Astrocyte of the cerebellum (primary cell): ENCODE results near the gene AMBP.

ENCODE experiments used
- DNase-seq: peaks from one replicate; pipeline ENCODE4 v3.0.0-alpha.2; 2011; ENCODE audit warnings: low read depth
- H3K4me3 ChIP-seq: 2 replicates; pipeline ENCODE4 v1.5.1; 2011; ENCODE audit warnings: mild to moderate bottlenecking, low read depth, low read length, moderate library complexity
- CTCF ChIP-seq: IDR thresholded peaks from 2 replicates; pipeline ENCODE4 v1.5.1; 2012; ENCODE audit warnings: low read length, low read depth, moderate library complexity, mild to moderate bottlenecking; ENCODE audit errors: missing control alignments
- in situ Hi-C: cut with HindIII; loops from 2 replicates; pipeline ENCODE4 v1.10.0; 2017; ENCODE audit warnings: low sequenced_read_pairs

AMBP gene

GRCh38 chr9:114021578-114021977, 56.5 kb downstream of the AMBP start:
- DNase-seq = no peak
- no peak for TF ChIP-seq CTCF
- in situ Hi-C loops = loop anchor here (25.0 kb wide), 1 partner anchor 209 kb away; no protein-coding TSS in a partner anchor
- no peak overlapping the region for H3K4me3 ChIP-seq

DNA sequence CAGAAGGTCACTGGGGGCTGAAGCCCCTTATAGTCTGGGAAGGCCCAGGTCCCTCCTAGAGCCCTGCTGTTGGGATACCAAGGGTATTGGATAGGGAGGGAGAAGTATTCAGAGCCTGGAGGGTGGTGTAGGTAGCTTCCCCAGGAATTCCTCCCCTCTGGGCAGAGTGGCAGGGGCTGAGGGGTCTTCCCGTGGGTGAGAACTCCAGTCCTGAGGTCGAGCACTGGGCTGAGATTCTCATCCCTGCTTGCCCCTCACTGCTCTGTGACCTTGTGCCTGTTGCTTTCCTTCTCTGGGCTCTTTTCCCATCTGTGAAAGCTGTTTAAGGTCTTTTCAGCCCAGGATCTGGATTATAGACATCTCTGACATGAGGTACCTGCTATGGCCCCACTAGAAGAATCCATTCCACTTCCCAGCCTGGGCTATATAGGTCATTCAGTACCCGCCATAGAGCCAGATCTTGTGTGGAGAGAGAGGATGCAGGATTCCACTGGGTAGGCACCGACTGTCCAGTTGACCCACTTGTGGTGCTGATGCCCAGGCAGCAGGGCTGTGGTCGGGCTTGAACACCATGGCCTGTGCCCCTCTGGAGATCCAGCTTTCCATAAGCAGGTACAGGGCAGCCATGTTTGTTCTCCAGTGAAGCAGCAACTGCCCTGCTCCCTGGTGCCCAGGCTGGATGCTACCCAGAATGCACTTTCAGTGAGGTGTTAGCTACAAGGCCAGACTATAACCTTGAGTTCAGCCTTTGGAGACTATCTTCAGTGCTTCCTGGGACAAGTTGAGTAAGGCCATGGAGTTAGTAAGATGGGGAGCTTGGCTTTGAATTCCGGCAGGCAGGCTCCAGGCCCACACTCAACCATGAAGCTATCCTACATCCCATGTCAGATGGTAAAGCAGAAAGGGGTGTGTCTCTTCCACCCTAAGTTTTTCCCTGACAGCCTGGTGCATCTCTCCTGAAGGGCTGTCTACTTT, 60.1 kb downstream of the AMBP start:
- no peak for TF ChIP-seq CTCF
- DNase-seq = no peak
- H3K4me3 ChIP-seq = no peak overlapping the region
- in situ Hi-C loops = loop anchor here (25.0 kb wide), 1 partner anchor 206 kb away; no protein-coding TSS in a partner anchor

DNA sequence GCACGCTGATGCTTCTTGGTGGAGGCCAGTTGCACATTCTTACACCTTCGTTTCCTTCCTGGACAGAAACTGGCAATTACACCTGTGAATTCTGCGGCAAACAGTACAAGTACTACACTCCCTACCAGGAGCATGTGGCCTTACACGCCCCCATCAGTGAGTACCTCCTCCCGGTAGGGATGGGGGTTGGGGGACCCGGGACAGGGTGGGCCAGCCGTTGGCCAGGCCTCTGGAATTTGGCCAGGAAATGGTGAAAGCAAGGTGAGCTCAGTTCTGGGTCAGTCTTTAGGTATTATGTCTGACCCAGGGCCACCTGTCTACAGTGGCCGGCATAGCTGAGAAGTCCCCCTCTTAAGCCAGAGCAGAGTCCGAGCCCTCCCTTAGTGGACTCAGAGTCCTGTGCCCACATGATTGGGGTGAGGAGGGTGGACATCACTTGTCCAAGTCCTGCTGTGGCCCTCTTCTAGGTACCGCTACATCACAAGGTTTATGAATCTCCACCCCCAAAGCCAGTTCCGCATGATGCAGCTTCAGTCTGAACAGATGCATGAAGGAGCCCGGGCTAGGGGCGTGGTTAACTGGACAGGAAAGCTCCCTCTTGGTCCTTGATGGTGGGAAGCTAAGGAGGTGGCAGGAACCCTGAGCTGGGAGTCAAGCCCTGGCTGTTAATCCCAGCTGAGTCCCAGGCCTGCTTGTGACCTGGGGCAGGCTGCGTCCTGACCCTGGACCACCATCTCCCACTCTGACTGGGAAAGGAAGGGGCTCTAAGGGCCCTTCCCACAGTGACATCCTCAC, 61.3 kb downstream of the AMBP start:
- no peak for DNase-seq
- in situ Hi-C loops = loop anchor here (25.0 kb wide), 1 partner anchor 205 kb away; no protein-coding TSS in a partner anchor

DNA sequence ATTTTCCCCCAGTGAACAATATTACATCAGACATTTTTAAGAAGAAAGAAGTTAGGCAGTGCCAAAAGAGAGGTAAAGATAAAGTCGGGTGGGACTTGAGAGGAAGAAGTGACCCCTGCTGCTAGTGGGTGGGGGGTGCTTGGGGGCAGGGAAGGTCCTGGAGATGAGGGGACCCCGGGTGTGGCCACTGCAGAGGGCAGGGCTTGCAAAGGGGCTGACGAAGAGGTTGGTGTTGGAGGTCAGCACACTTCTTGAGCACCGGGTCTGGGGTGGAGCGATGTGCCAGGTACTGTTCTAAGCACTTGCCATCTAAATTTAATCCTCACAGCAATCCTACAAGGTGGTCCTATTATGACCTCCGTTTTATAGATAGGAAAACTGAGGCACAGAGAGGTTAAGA, 62.0 kb downstream of the AMBP start:
- no peak overlapping the region for H3K4me3 ChIP-seq
- TF ChIP-seq CTCF = no peak
- no peak for DNase-seq
- in situ Hi-C loops = loop anchor here (25.0 kb wide), 1 partner anchor 204 kb away; no protein-coding TSS in a partner anchor

More for the DNA sequence above, 61.3 kb downstream of the AMBP start:
- no peak overlapping the region for H3K4me3 ChIP-seq
- TF ChIP-seq CTCF = no peak

GRCh38 chr9:114015607-114016006, 62.5 kb downstream of the AMBP start:
- DNase-seq = no peak
- TF ChIP-seq CTCF = no peak
- no peak overlapping the region for H3K4me3 ChIP-seq
- in situ Hi-C loops = loop anchor here (25.0 kb wide), 1 partner anchor 203 kb away; no protein-coding TSS in a partner anchor

- TF ChIP-seq CTCF = no peak
- in situ Hi-C loops = loop anchor here (25.0 kb wide), 1 partner anchor 202 kb away; no protein-coding TSS in a partner anchor
- DNase-seq = no peak
- no peak overlapping the region for H3K4me3 ChIP-seq
Observed at GRCh38 chr9:114014044-114014443, 64.1 kb downstream of the AMBP start.
